GM23338 (cell line): ENCODE results near the gene TMEM158. TPM values are rescaled to one million over a fixed set of nuclear protein-coding genes. Genes with fewer than 3 reads are reported as not detected.

ENCODE experiments used
- ATAC-seq: fragments of 200-7000 bp; cut with Tn5 transposase; 3 replicates; pipeline ENCODE4 v1.9.1; 2020
- DNase-seq: peaks from one replicate; pipeline ENCODE4 v3.0.0-alpha.2; 2015; ENCODE audit warnings: low spot score
- H2AFZ ChIP-seq: fragments of 200-600 bp; sonication (generic); 2 replicates; pipeline ENCODE4 v1.8.0; 2016; ENCODE audit warnings: antibody characterized with exemption, mild to moderate bottlenecking, moderate library complexity
- H3F3A ChIP-seq: fragments of 200-600 bp; sonication (generic); replicated peaks from 2 replicates; pipeline ENCODE4 v1.8.0; 2017; ENCODE audit warnings: antibody characterized with exemption, mixed run types, low read depth
- H3K27ac ChIP-seq: fragments of 200-600 bp; sonication (generic); 2 replicates; pipeline ENCODE4 v1.6.1; 2016; ENCODE audit warnings: low read depth
- H3K27me3 ChIP-seq: fragments of 200-600 bp; sonication (generic); 2 replicates; pipeline ENCODE4 v1.8.0; 2016; ENCODE audit warnings: mild to moderate bottlenecking, mixed run types, moderate library complexity; ENCODE audit not compliant: insufficient read depth
- H3K36me3 ChIP-seq: fragments of 200-600 bp; sonication (generic); 2 replicates; pipeline ENCODE4 v1.8.0; 2016; ENCODE audit warnings: mild to moderate bottlenecking; ENCODE audit not compliant: insufficient read depth
- H3K4me1 ChIP-seq: fragments of 200-600 bp; sonication (generic); 2 replicates; pipeline ENCODE4 v1.8.0; 2016; ENCODE audit warnings: mild to moderate bottlenecking, moderate library complexity; ENCODE audit not compliant: insufficient read depth
- H3K4me2 ChIP-seq: fragments of 200-600 bp; sonication (generic); 2 replicates; pipeline ENCODE4 v1.7.1; 2017; ENCODE audit warnings: mixed run types
- H3K4me3 ChIP-seq: fragments of 200-600 bp; sonication (generic); 2 replicates; pipeline ENCODE4 v1.6.1; 2016; ENCODE audit warnings: mixed run types
- H3K79me2 ChIP-seq: fragments of 200-600 bp; sonication (generic); replicated peaks from 2 replicates; pipeline ENCODE4 v1.8.0; 2017; ENCODE audit warnings: mild to moderate bottlenecking; ENCODE audit not compliant: insufficient read depth
- H3K9me2 ChIP-seq: fragments of 200-600 bp; sonication (generic); 2 replicates; pipeline ENCODE4 v1.8.0; 2017; ENCODE audit not compliant: insufficient read depth
- H4K20me1 ChIP-seq: fragments of 200-600 bp; sonication (generic); replicated peaks from 2 replicates; pipeline ENCODE4 v1.8.0; 2017; ENCODE audit warnings: mild to moderate bottlenecking; ENCODE audit not compliant: insufficient read depth
- H3K27ac Mint-ChIP-seq: 2 replicates; pipeline ENCODE4 v1.8.0; 2020; ENCODE audit warnings: inconsistent platforms, mild to moderate bottlenecking, moderate library complexity, mixed read lengths
- H3K27me3 Mint-ChIP-seq: 3 replicates; pipeline ENCODE4 v1.8.0; 2022; ENCODE audit warnings: low read depth, mild to moderate bottlenecking, moderate library complexity, mixed read lengths, inconsistent platforms; ENCODE audit not compliant: insufficient read depth, poor library complexity
- H3K36me3 Mint-ChIP-seq: 3 replicates; pipeline ENCODE4 v1.8.0; 2021; ENCODE audit warnings: low read depth, mild to moderate bottlenecking, inconsistent platforms, moderate library complexity, mixed read lengths
- H3K4me1 Mint-ChIP-seq: 3 replicates; pipeline ENCODE4 v1.8.0; 2020; ENCODE audit warnings: mild to moderate bottlenecking, inconsistent platforms, mixed read lengths
- H3K4me3 Mint-ChIP-seq: 3 replicates; pipeline ENCODE4 v1.8.0; 2021; ENCODE audit warnings: moderate library complexity, mild to moderate bottlenecking, inconsistent platforms, mixed read lengths
- H3K9me3 Mint-ChIP-seq: 3 replicates; pipeline ENCODE4 v1.8.0; 2020; ENCODE audit warnings: moderate library complexity, mild to moderate bottlenecking, inconsistent platforms, mixed read lengths
- CTCF ChIP-seq, 2 experiments: fragments of 200-600 bp in 1 of 2; sonication (generic) in 1 of 2; conservative IDR thresholded peaks; 2 replicates each; pipeline versions ENCODE4 v1.5.1 to v1.6.1; 2016 to 2017; ENCODE audit warnings: antibody characterized with exemption in 2 of 2, low read depth in 2 of 2, mild to moderate bottlenecking in 2 of 2, moderate library complexity in 1 of 2
- STAT1 ChIP-seq: IDR thresholded peaks from one replicate; pipeline ENCODE4 v1.6.1; 2016; ENCODE audit warnings: antibody characterized with exemption; ENCODE audit not compliant: unreplicated experiment
- ZNF331 ChIP-seq: fragments of 250-450 bp; sonication (Bioruptor Pico); IDR thresholded peaks from 2 replicates; pipeline ENCODE4 v1.5.0; 2020; ENCODE audit warnings: low read depth, mild to moderate bottlenecking, moderate library complexity
- polyA plus RNA-seq: library from polyadenylated mRNA; unstranded; fragments of >200 nt; fragmentation: Nextera tagmentation; extraction: Ambion mirVana; gene quantifications from 2 replicates; pipeline ENCODE4 v1.2.1, GENCODE V29; 2016
- total RNA-seq: library from RNA; depleted of rRNA; stranded (reverse); fragments of >200 nt; shearing (Covaris generic); gene quantifications from 2 replicates; pipeline ENCODE4 v1.2.3, GENCODE V29; 2014
- TF ChIP-seq, protein P1 (sequence below): fragments of 250-450 bp; sonication (Bioruptor Pico); IDR thresholded peaks from 2 replicates; pipeline ENCODE4 v1.5.0; 2020; ENCODE audit warnings: mild to moderate bottlenecking, moderate library complexity

Gene TMEM158
- total and polyA plus RNA-seq, 2 experiments from 2014 or later: 9.6 to 16.9 TPM

- Histone ChIP-seq H3K4me1 (peaks cover 11% of the 10 kb centered on the region), H2AFZ (0 out of 2 replicates have a peak overlapping the region, but pooled peaks have one; percentile 1), H3K4me3 (no peak overlapping the region), H4K20me1 (no peaks in the 10 kb centered on the region), H3K79me2 (no peaks in the 10 kb centered on the region), H3F3A (0 out of 2 replicates have a peak, but pooled peaks cover 2% of the 10 kb centered on the region), H3K36me3 (no peaks in the 10 kb centered on the region), H3K27me3 (peaks cover 3% of the 10 kb centered on the region; the same call in 1 of the 2 replicates), H3K4me2 (peak overlapping the region; percentile 41; the same call in 1 of the 2 replicates), H3K9me2 (no peaks in the 10 kb centered on the region), H3K27ac (no peak overlapping the region)
- H3K27me3 Mint-ChIP-seq: peaks cover 11% of the 10 kb centered on the region
- H3K27ac Mint-ChIP-seq: no peak overlapping the region
- DNase-seq: no peak
- TF ChIP-seq, protein P1, sequence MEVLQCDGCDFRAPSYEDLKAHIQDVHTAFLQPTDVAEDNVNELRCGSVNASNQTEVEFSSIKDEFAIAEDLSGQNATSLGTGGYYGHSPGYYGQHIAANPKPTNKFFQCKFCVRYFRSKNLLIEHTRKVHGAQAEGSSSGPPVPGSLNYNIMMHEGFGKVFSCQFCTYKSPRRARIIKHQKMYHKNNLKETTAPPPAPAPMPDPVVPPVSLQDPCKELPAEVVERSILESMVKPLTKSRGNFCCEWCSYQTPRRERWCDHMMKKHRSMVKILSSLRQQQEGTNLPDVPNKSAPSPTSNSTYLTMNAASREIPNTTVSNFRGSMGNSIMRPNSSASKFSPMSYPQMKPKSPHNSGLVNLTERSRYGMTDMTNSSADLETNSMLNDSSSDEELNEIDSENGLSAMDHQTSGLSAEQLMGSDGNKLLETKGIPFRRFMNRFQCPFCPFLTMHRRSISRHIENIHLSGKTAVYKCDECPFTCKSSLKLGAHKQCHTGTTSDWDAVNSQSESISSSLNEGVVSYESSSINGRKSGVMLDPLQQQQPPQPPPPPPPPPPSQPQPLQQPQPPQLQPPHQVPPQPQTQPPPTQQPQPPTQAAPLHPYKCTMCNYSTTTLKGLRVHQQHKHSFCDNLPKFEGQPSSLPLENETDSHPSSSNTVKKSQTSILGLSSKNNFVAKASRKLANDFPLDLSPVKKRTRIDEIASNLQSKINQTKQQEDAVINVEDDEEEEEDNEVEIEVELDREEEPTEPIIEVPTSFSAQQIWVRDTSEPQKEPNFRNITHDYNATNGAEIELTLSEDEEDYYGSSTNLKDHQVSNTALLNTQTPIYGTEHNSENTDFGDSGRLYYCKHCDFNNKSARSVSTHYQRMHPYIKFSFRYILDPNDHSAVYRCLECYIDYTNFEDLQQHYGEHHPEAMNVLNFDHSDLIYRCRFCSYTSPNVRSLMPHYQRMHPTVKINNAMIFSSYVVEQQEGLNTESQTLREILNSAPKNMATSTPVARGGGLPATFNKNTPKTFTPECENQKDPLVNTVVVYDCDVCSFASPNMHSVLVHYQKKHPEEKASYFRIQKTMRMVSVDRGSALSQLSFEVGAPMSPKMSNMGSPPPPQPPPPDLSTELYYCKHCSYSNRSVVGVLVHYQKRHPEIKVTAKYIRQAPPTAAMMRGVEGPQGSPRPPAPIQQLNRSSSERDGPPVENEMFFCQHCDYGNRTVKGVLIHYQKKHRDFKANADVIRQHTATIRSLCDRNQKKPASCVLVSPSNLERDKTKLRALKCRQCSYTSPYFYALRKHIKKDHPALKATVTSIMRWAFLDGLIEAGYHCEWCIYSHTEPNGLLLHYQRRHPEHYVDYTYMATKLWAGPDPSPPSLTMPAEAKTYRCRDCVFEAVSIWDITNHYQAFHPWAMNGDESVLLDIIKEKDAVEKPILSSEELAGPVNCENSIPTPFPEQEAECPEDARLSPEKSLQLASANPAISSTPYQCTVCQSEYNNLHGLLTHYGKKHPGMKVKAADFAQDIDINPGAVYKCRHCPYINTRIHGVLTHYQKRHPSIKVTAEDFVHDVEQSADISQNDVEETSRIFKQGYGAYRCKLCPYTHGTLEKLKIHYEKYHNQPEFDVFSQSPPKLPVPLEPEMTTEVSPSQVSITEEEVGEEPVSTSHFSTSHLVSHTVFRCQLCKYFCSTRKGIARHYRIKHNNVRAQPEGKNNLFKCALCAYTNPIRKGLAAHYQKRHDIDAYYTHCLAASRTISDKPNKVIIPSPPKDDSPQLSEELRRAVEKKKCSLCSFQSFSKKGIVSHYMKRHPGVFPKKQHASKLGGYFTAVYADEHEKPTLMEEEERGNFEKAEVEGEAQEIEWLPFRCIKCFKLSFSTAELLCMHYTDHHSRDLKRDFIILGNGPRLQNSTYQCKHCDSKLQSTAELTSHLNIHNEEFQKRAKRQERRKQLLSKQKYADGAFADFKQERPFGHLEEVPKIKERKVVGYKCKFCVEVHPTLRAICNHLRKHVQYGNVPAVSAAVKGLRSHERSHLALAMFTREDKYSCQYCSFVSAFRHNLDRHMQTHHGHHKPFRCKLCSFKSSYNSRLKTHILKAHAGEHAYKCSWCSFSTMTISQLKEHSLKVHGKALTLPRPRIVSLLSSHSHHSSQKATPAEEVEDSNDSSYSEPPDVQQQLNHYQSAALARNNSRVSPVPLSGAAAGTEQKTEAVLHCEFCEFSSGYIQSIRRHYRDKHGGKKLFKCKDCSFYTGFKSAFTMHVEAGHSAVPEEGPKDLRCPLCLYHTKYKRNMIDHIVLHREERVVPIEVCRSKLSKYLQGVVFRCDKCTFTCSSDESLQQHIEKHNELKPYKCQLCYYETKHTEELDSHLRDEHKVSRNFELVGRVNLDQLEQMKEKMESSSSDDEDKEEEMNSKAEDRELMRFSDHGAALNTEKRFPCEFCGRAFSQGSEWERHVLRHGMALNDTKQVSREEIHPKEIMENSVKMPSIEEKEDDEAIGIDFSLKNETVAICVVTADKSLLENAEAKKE (CRISPR knock-in tag): 0 out of 2 replicates have a peak, but pooled peaks have one; percentile 15
- no peak for TF ChIP-seq STAT1
- peaks cover 7% of the 10 kb centered on the region; the same call in 1 of the 3 replicates for H3K36me3 Mint-ChIP-seq
- no peak overlapping the region for H3K4me3 Mint-ChIP-seq
- H3K4me1 Mint-ChIP-seq: peaks cover 15% of the 10 kb centered on the region
- no peak for ATAC-seq
- peaks cover 4% of the 10 kb centered on the region; the same call in 1 of the 3 replicates for H3K9me3 Mint-ChIP-seq
These were observed 6.4 kb upstream of the TMEM158 start for GRCh38 chr3:45232521-45232920.

GRCh38 chr3:45227946-45228345 is 1.9 kb upstream of the TMEM158 start:
- Histone ChIP-seq H3K79me2 (peaks cover 6% of the 10 kb centered on the region), H3K4me2 (peak overlapping the region; percentile 81; the same call in 1 of the 2 replicates), H3K27ac (no peak overlapping the region), H3K36me3 (no peaks in the 10 kb centered on the region), H2AFZ (peak overlapping the region; percentile 18), H4K20me1 (no peaks in the 10 kb centered on the region), H3K27me3 (peaks cover 29% of the 10 kb centered on the region), H3K4me3 (no peak overlapping the region), H3F3A (0 out of 2 replicates have a peak, but pooled peaks cover 2% of the 10 kb centered on the region), H3K9me2 (no peaks in the 10 kb centered on the region), H3K4me1 (peaks cover 35% of the 10 kb centered on the region)
- H3K27me3 Mint-ChIP-seq: peaks cover 26% of the 10 kb centered on the region
- no peak overlapping the region for H3K4me3 Mint-ChIP-seq
- DNase-seq (peak; percentile 66), ATAC-seq (peak; percentile 29)
- H3K9me3 Mint-ChIP-seq: no peaks in the 10 kb centered on the region
- H3K27ac Mint-ChIP-seq: no peak overlapping the region
- H3K36me3 Mint-ChIP-seq: no peaks in the 10 kb centered on the region; the same call in 2 of the 3 replicates
- H3K4me1 Mint-ChIP-seq: peaks cover 38% of the 10 kb centered on the region
- no peak for TF ChIP-seq ZNF331 (CRISPR knock-in tag)
- TF ChIP-seq CTCF (conservative IDR thresholded peaks at IDR 0.05; ENCODE audit: low read depth in 2 of 2): peak; percentile 36 to 61; a peak in 3 of 4 replicates
